Activated CD8-positive, alpha-beta T cell treated with anti-CD3 and anti-CD28 coated beads, Interleukin-2, amount 10 ng/mL, durations not matched to agents 7 days and 5 days (primary cell): ENCODE measurements around the gene ARID5B. TPM values are rescaled to one million over a fixed set of nuclear protein-coding genes. Genes with fewer than 3 reads are reported as not detected.

Experiments used
- ATAC-seq: fragments of 150-1000 bp; cut with Tn5 transposase; one replicate; pipeline ENCODE4 v1.10.0; 2021; ENCODE audit warnings: moderate library complexity
- CTCF ChIA-PET: fragments of 350-600 bp; sonication (Branson Sonifier 250); formaldehyde crosslinking; loops from one replicate; lab custom pipeline; 2021; ENCODE audit warnings: antibody characterized with exemption; lab: Charles Lee
- POLR2A ChIA-PET: fragments of 350-600 bp; sonication (Branson Sonifier 250); formaldehyde crosslinking; loops from one replicate; lab custom pipeline; 2021; ENCODE audit warnings: antibody characterized with exemption; lab: Charles Lee
- DNase-seq: peaks from one replicate; pipeline ENCODE4 v3.0.0-alpha.2; 2020
- H3K27ac Mint-ChIP-seq: one replicate; pipeline ENCODE4 v1.8.0; 2021; ENCODE audit warnings: mild to moderate bottlenecking, mixed read lengths
- H3K27me3 Mint-ChIP-seq: one replicate; pipeline ENCODE4 v1.8.0; 2021; ENCODE audit warnings: low read depth, mixed read lengths
- H3K36me3 Mint-ChIP-seq: one replicate; pipeline ENCODE4 v1.8.0; 2021; ENCODE audit warnings: low read depth, mixed read lengths
- H3K4me1 Mint-ChIP-seq: one replicate; pipeline ENCODE4 v1.8.0; 2021; ENCODE audit warnings: low read depth, mixed read lengths
- H3K4me3 Mint-ChIP-seq: one replicate; pipeline ENCODE4 v1.8.0; 2021; ENCODE audit warnings: mild to moderate bottlenecking, mixed read lengths
- H3K9me3 Mint-ChIP-seq: one replicate; pipeline ENCODE4 v1.8.0; 2022; ENCODE audit warnings: mixed read lengths; ENCODE audit not compliant: insufficient read depth
- total RNA-seq, 2 experiments: library from RNA; stranded (reverse); gene quantifications; one replicate each; pipeline ENCODE4 v1.2.3, GENCODE V29; 2021

The ARID5B gene
- total RNA-seq, 2 experiments from 2014 or later: 18.0 to 21.6 TPM

DNA sequence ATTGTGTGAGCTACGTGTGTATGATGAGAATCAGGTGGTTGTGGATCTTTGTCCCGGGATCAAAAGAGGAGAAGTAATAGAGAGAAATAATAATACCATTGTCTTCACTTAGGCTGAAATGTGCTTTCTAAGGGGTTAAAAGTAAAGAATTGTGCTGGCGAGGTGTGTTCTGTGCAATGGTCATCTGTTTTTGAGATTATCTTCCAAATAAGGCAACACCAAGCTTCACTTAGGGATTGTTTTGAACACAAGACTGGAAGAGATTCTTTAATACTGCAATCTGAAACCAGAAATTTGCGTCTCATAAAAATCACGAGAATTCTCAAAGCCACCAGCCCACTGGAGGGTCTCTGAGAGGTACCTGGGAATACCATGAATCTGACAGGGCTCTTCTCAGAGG lies 84.2 kb downstream of the ARID5B start:
- no peak for ATAC-seq
- Mint-ChIP-seq H3K27ac (no peak overlapping the region), H3K27me3 (no peaks in the 10 kb centered on the region), H3K4me3 (no peak overlapping the region), H3K9me3 (no peaks in the 10 kb centered on the region), H3K4me1 (peaks cover 41% of the 10 kb centered on the region), H3K36me3 (peaks cover 27% of the 10 kb centered on the region)
- CTCF ChIA-PET: interaction anchor here (0.9 to 1.5 kb wide), 3 partner anchors 19 to 87 kb away, joined by 3 to 4 read pairs (median 4); no protein-coding TSS in a partner anchor
- no peak for DNase-seq
- POLR2A ChIA-PET: interaction anchor here (0.7 to 5.9 kb wide), 2 partner anchors 64 to 84 kb away, joined by 3 to 58 read pairs; partner anchors contain the start of gene ARID5B

DNA sequence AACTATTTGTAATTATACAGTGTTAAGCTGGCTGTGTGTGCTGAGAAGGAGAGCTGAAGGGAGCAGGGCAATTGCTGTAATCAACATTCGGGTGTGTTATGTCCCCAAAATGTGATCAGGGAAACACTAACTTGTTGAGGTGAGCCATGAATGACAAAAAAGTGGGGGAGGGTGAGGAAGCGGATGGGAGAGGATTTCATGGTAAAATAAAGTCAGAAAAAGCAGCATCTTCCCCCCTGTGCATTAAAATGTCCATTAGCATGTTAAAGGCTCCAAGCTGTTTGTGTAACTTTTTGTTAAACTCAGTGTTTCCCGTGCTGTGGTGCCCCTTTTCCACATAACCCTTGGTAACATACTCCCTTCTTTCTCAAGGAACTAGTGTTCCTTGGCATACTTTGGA lies 84.9 kb downstream of the ARID5B start:
- CTCF ChIA-PET: interaction anchor here (0.8 to 1.5 kb wide), 4 partner anchors 16 to 87 kb away, joined by 3 to 4 read pairs (median 4); no protein-coding TSS in a partner anchor
- Mint-ChIP-seq H3K36me3 (peaks cover 30% of the 10 kb centered on the region), H3K4me3 (no peak overlapping the region), H3K27me3 (no peaks in the 10 kb centered on the region), H3K9me3 (no peaks in the 10 kb centered on the region), H3K4me1 (peaks cover 44% of the 10 kb centered on the region), H3K27ac (peak overlapping the region; percentile 54)
- ATAC-seq: no peak
- POLR2A ChIA-PET: interaction anchor here (5.9 kb wide), 1 partner anchor 85 kb away, joined by 58 read pairs; the partner anchor contains the start of gene ARID5B
- no peak for DNase-seq

DNA sequence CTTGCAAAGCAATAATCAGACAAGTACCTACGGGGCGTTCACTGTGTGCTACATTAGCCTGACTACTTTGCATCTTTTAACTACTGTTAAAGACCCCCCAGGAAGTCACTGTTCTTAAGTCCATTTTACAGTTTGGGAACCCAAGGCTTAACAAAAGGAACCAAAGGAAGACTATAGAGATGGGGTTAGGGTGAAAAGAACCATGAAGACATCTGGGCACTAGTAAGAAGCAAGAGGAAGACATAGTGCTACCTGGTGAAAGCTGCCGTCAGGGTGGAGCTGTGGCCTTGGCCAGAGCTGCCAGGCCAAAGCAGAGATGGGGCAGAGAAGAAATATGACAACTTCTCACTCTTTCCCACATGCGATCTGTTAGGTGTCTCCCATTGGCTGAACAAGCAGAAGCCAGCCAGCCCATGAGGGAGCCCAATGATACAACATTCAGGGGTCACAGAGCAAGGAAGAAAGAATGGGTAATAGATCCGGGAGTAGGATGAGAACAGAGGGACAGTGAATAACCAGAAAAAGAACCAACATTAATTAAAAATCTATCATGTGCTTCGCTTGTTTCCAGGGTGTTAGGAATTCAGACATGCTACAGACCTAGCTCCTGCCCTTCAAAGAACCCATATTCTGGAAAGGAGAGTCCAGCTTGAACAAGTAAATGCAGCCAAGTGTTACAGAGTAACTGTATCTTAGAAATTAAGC lies 85.4 kb downstream of the ARID5B start:
- no peak overlapping the region for H3K4me3 Mint-ChIP-seq
- no peak for ATAC-seq
- H3K27me3 Mint-ChIP-seq: no peaks in the 10 kb centered on the region
- H3K9me3 Mint-ChIP-seq: no peaks in the 10 kb centered on the region
- ChIA-PET CTCF (interaction anchor here (0.8 to 1.5 kb wide), 3 partner anchors 16 to 49 kb away, joined by 3 to 4 read pairs (median 3); no protein-coding TSS in a partner anchor), POLR2A (interaction anchor here (1.3 to 5.9 kb wide), 2 partner anchors 49 to 85 kb away, joined by 5 to 58 read pairs; partner anchors contain the start of gene ARID5B)
- DNase-seq: no peak
- H3K4me1 Mint-ChIP-seq: peaks cover 46% of the 10 kb centered on the region
- H3K36me3 Mint-ChIP-seq: peaks cover 32% of the 10 kb centered on the region
- peak overlapping the region; percentile 77 for H3K27ac Mint-ChIP-seq

DNA sequence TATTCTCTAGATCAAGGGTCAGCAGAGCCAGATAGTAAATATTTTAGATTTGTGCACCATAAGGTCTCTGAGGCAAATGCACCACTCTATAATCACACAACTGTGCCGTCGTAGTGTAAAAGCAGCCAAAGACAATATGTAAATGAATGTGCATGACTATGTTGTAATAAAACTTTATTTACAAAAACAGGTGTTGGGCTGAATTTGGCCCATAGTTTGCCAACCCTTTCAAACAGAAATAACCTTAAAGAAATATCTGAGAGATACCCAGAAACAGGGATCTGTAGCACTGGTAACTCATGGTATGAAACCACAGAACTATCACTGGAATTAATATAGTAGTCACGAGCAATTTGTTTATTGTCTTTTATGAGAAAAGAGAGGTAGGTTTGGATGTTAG lies 86.0 kb downstream of the ARID5B start:
- no peaks in the 10 kb centered on the region for H3K27me3 Mint-ChIP-seq
- peaks cover 52% of the 10 kb centered on the region for H3K4me1 Mint-ChIP-seq
- peak overlapping the region; percentile 56 for H3K4me3 Mint-ChIP-seq
- H3K27ac Mint-ChIP-seq: peak overlapping the region; percentile 88
- ChIA-PET POLR2A (interaction anchor here (0.7 to 5.9 kb wide), 8 partner anchors 10 to 90 kb away, joined by 3 to 58 read pairs (median 3); partner anchors contain the start of gene ARID5B), CTCF (interaction anchor here (0.5 to 2.8 kb wide), 7 partner anchors 12 to 90 kb away, joined by 3 to 13 read pairs (median 4); partner anchors contain the start of gene ARID5B)
- peak; percentile 12 for ATAC-seq
- no peaks in the 10 kb centered on the region for H3K9me3 Mint-ChIP-seq
- DNase-seq: no peak
- H3K36me3 Mint-ChIP-seq: peaks cover 35% of the 10 kb centered on the region

DNA sequence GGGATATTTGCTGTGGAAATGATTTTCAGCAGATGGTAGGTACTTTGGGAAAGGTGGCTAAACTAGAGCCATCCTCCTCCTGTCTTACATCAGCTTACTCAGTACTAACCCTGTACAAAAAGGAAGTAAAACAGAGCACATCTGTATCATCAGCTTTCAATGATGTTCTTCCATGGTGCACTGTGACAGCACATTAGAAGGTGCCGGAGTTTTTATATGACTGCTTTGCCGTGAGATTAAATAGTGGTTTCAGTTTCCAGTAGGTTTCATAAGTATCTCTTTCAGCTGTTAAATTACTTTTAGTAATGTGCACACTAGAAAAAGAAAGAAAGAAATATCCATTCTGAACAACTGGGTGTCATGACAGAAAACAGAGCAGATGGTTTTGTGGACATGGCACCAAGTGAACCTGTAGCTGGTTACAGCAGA lies 86.5 kb downstream of the ARID5B start:
- CTCF ChIA-PET: interaction anchor here (0.5 to 2.8 kb wide), 9 partner anchors 12 to 196 kb away, joined by 3 to 13 read pairs (median 4); partner anchors contain the start of gene ARID5B

DNA sequence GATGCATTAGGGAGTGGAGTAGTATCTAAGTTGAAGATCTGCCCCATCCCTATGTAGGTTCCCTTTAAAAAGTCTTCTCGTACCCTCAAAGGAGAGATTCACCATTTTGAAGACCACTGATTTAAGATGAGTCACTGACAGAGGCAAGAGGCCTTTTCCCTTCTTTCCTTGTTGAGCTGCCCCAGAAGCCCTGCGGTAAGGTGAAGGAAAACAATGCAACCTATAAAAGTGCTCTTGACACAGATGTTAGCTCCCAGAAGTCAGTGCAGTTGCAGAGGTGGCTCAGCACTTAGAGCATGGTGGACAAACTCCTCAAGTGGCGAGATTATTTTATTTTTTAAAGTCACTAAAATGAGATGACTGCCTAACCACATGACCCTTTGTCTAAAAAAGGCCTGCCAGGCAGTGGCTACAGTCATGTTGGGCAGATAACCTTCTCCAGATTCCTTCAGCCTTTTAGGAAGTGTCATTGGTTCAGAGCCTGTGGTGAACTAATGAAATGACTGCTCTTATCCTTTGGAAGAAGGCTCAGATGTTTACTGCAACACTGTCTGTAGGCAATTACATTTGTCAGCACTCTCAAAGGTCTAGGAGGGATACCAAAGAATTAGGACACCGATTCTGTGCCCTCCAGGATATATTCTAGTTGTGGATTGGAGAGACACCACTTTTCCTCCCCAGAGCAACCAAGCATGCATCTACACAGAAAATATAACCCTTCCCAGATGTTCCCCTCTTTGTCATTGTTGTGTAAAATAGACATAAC lies 88.7 kb downstream of the ARID5B start:
- Mint-ChIP-seq H3K36me3 (peaks cover 31% of the 10 kb centered on the region), H3K4me3 (no peak overlapping the region), H3K9me3 (no peaks in the 10 kb centered on the region), H3K27ac (no peak overlapping the region), H3K27me3 (no peaks in the 10 kb centered on the region), H3K4me1 (peaks cover 64% of the 10 kb centered on the region)
- ChIA-PET CTCF (interaction anchor here (0.7 to 2.8 kb wide), 2 partner anchors 87 to 93 kb away, joined by 3 to 13 read pairs; no protein-coding TSS in a partner anchor), POLR2A (interaction anchor here (5.9 kb wide), 1 partner anchor 89 kb away, joined by 58 read pairs; the partner anchor contains the start of gene ARID5B)
- ATAC-seq (no peak), DNase-seq (no peak)

More for the DNA sequence above, 86.5 kb downstream of the ARID5B start:
- Mint-ChIP-seq H3K4me3 (peak overlapping the region; percentile 56), H3K36me3 (peaks cover 34% of the 10 kb centered on the region), H3K27me3 (no peaks in the 10 kb centered on the region), H3K4me1 (peaks cover 56% of the 10 kb centered on the region), H3K27ac (peak overlapping the region; percentile 88), H3K9me3 (no peaks in the 10 kb centered on the region)
- POLR2A ChIA-PET: interaction anchor here (0.7 to 5.9 kb wide), 10 partner anchors 10 to 90 kb away, joined by 3 to 58 read pairs (median 3); partner anchors contain the start of gene ARID5B
- ATAC-seq (peak; percentile 91), DNase-seq (peak; percentile 42)

DNA sequence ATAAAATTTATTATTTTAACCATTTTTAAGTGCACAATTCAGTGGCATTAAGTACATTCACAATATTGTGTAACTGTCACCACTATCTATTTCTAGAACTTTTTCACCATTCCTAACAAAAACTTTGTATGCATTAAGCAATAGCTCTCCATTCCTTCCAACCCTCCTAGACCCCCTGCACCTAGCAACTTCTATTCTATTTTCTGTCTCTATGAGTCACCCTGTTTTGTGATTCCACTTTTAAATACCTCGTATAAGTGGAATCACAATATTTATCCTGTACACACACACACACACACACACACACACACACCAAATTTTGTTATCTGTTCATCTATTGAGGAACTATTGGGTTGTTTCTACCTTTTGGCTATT lies 89.2 kb downstream of the ARID5B start:
- ChIA-PET CTCF (interaction anchor here (0.9 kb wide), 1 partner anchor 94 kb away, joined by 3 read pairs; no protein-coding TSS in a partner anchor), POLR2A (interaction anchor here (1.1 to 5.9 kb wide), 2 partner anchors 85 to 89 kb away, joined by 3 to 58 read pairs; partner anchors contain the start of gene ARID5B)
- no peaks in the 10 kb centered on the region for H3K27me3 Mint-ChIP-seq
- no peak overlapping the region for H3K4me3 Mint-ChIP-seq
- peaks cover 33% of the 10 kb centered on the region for H3K36me3 Mint-ChIP-seq
- DNase-seq (no peak), ATAC-seq (no peak)
- H3K9me3 Mint-ChIP-seq: no peaks in the 10 kb centered on the region
- no peak overlapping the region for H3K27ac Mint-ChIP-seq
- peaks cover 61% of the 10 kb centered on the region for H3K4me1 Mint-ChIP-seq

DNA sequence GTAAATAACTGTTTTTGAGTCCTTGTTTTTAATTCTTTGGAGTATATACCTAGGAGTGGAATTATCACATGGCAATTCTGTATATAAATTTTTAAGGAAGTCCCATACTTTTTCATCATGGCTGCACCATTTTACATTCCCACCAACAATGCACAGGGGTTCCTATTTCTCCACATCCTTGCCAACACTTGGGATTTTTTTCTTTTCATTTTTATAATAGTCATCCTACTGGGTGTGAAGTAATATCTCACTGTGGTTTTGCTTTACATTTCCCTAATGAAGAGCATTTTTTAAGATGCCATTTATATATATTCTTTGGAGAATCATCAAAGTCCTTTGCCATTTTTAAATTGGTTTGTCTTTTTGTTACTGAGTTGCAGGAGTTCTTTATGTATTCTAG lies 89.7 kb downstream of the ARID5B start:
- Mint-ChIP-seq H3K4me3 (no peak overlapping the region), H3K4me1 (peaks cover 62% of the 10 kb centered on the region), H3K27me3 (no peaks in the 10 kb centered on the region), H3K27ac (peak overlapping the region; percentile 26), H3K36me3 (peaks cover 35% of the 10 kb centered on the region), H3K9me3 (no peaks in the 10 kb centered on the region)
- ATAC-seq (no peak), DNase-seq (no peak)
- ChIA-PET POLR2A (interaction anchor here (1.1 kb wide), 1 partner anchor 86 kb away, joined by 3 read pairs; no protein-coding TSS in a partner anchor), CTCF (interaction anchor here (0.7 to 3.3 kb wide), 5 partner anchors 32 to 94 kb away, joined by 3 to 20 read pairs (median 3); partner anchors contain the start of gene ARID5B)

DNA sequence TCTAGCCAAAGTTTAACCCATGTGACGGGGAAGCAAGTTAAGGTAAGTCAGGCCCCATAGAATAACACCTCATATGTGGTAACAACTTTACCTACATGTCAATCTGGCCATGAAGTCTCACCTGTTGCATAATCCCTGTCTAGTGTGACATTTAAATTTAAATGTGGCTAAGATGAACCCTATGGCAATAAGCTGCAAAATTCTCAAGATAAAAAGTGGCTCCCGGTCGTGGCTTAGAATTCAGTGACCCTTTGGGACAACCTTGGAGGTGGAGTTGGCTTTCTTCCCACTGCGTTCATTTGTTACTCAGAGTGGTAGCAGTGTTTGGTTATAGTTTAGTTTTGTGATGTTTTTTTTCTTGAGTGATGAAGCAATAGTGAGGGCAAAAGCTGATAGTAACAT lies 90.6 kb downstream of the ARID5B start:
- H3K36me3 Mint-ChIP-seq: peaks cover 31% of the 10 kb centered on the region
- POLR2A ChIA-PET: interaction anchor here (1.1 to 2.5 kb wide), 6 partner anchors 25 to 92 kb away, joined by 3 to 31 read pairs (median 9); partner anchors contain the start of gene ARID5B
- ATAC-seq (no peak), DNase-seq (no peak)
- no peaks in the 10 kb centered on the region for H3K9me3 Mint-ChIP-seq
- H3K27ac Mint-ChIP-seq: peak overlapping the region; percentile 75
- CTCF ChIA-PET: interaction anchor here (0.7 to 3.3 kb wide), 8 partner anchors 28 to 253 kb away, joined by 3 to 20 read pairs (median 4); partner anchors contain the start of gene ARID5B
- no peaks in the 10 kb centered on the region for H3K27me3 Mint-ChIP-seq
- H3K4me1 Mint-ChIP-seq: peaks cover 53% of the 10 kb centered on the region
- H3K4me3 Mint-ChIP-seq: peak overlapping the region; percentile 50

DNA sequence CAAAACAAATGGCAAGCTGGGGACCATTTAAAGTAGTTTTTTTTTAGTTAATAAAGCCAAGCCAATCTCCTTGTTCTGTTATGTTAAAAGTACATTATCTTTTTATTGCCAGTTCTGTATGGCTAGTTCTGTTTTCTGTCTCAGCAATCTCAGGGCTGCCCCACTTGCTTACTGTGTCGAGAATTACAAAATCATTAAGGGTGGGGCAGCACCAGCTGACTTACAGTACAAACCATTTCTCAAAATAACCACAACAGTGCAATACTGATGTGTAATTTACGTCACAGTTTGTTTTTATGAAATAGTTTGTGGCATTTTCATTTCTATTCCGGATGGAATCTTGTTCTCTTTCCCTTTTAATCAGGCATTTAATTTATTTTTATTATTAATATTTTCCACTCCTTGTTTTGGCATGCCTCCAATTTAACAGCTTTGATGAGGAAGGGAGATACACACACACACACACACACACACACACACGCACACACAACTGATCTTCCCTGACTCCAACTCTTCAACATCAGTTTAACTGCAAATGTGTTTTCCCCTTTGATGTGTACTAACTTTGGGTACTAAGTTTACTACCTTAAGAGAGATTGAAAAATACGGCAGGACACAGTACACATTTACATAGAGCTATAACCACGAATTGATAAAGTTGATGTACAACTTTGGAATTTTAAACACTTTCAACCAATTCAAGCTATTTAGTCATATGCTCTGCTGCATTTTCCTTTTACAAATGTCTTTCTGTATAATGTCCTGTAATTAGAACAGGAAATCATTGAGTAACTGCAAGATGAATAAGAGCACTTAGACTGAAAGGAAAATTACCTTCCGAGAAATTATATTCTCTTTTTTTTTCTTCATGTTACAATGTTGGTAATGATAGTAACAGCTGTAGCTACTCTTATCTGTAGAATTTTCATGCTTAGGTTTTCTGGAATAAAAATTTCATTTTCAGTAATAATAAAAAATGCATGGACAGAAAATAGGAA lies 91.5 kb downstream of the ARID5B start:
- ChIA-PET CTCF (interaction anchor here (0.7 to 3.3 kb wide), 11 partner anchors 28 to 252 kb away, joined by 3 to 20 read pairs (median 4); partner anchors contain the start of gene ARID5B), POLR2A (interaction anchor here (0.6 to 2.5 kb wide), 10 partner anchors 26 to 190 kb away, joined by 3 to 31 read pairs (median 4); partner anchors contain the start of gene ARID5B)
- Mint-ChIP-seq H3K4me3 (peak overlapping the region; percentile 50), H3K36me3 (peaks cover 38% of the 10 kb centered on the region), H3K27ac (peak overlapping the region; percentile 75), H3K4me1 (peaks cover 44% of the 10 kb centered on the region), H3K9me3 (no peaks in the 10 kb centered on the region), H3K27me3 (no peaks in the 10 kb centered on the region)
- ATAC-seq: peak; percentile 49
- DNase-seq: peak; percentile 49
